ENCODE measurements around the gene ADIPOR1. TPM values are rescaled to one million over a fixed set of nuclear protein-coding genes. Genes with fewer than 3 reads are reported as not detected.
A peak's percentile ranks its signal among the peaks of the same experiment; 100 is the strongest.
"Not testable (repeated sequence)": the region's sequence is repeated elsewhere in the genome, so short reads cannot be mapped to it uniquely, and the experiment has no call there.

Gene ADIPOR1
- total RNA-seq = 54.6 TPM

- peak; percentile 87 for DNase-seq
Observed at GRCh38 chr1:202957733-202958543, at the start of gene ADIPOR1. Gene ADIPOR1, minus strand, starts transcription at chr1:202958312. Its CDS starts 7,242 bp downstream, at chr1:202951070.

DNA sequence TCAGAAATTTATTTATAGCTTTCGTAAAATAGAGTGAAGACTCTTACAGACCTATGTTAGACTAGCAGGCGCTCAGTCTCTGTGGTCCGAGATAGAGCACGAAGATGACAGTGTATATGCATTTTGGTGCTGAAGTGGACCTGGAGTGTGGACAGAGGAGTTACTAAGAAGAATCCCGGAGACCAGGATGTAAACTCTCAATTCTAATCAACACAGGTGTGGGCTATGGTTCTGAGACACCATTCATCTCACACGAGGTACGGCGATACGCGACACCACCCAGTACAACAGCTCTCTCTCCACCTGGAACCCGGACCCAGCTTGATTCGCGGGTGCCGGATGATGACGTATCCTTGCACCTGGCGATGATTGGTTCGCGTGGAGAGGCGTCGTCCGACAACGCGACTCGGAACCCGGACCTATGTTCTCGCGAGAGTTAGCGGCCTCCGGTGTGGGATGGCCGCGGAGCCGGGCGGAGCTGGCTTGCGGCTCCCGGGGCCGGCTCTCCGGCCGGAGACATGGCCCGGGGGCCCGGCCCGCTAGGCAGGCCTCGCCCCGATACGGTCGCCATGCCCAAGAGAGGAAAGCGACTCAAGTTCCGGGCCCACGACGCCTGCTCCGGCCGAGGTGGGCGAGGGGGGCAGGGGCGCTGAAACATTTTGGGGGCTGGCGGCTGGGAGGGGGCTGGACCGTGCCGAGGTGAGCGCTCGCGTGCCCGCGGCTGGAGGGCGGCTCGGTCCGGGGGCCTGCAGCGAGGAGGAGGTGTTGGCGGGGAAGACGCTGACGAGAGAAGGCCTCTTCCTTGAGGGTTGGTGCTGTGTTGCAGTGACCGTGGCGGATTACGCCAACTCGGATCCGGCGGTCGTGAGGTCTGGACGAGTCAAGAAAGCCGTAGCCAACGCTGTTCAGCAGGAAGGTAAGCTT is 49.1 kb upstream of the ADIPOR1 start, which contains the start of gene TMEM183A:
TSS of gene TMEM183A (plus strand) at position 427 of the 924 bp plus-strand sequence. CDS start at position 519, 92 bp downstream.
- peak; percentile 92 for DNase-seq

- not testable (repeated sequence) for DNase-seq
Observed at GRCh38 chr1:203005395-203006142, 47.5 kb upstream of the ADIPOR1 start.

- no peak for DNase-seq
Observed at GRCh38 chr1:203002951-203003350, 44.8 kb upstream of the ADIPOR1 start.

- no peak for DNase-seq
Observed at GRCh38 chr1:203001986-203002385, 43.9 kb upstream of the ADIPOR1 start.

DNA sequence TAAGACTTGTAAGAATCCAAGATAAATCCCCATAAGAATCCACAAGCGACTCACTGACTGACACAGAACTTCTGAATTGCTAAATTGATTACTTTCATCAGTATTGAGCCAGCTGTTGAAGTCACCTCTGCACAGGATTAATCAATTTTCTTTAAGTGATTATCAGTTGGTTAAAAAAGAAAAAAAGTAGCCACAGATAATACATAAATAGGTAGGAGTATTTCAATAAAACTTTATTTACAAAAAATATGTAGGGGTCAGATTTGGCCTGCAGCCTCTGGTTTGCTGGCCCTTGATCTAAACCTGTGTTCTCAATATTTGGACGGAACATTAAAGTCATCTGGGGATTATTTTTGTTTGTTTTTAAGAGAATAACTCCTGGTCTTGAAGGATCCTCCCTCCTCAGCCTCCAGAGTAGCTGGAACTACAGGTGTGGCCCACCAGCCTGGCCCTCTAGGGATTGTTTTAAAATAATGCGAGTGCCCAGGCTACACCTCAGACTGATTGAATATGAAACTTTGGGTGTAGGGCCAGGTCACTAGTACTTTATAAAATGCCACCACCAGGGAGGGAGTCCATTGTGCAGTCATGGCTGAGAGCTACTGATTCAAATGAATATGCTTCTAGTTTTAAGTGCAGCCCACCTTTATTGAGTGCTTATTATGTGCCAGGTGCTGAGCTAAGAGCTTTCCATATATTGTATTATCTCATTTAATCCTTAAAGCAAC is 42.3 kb upstream of the ADIPOR1 start:
- DNase-seq = no peak

DNA sequence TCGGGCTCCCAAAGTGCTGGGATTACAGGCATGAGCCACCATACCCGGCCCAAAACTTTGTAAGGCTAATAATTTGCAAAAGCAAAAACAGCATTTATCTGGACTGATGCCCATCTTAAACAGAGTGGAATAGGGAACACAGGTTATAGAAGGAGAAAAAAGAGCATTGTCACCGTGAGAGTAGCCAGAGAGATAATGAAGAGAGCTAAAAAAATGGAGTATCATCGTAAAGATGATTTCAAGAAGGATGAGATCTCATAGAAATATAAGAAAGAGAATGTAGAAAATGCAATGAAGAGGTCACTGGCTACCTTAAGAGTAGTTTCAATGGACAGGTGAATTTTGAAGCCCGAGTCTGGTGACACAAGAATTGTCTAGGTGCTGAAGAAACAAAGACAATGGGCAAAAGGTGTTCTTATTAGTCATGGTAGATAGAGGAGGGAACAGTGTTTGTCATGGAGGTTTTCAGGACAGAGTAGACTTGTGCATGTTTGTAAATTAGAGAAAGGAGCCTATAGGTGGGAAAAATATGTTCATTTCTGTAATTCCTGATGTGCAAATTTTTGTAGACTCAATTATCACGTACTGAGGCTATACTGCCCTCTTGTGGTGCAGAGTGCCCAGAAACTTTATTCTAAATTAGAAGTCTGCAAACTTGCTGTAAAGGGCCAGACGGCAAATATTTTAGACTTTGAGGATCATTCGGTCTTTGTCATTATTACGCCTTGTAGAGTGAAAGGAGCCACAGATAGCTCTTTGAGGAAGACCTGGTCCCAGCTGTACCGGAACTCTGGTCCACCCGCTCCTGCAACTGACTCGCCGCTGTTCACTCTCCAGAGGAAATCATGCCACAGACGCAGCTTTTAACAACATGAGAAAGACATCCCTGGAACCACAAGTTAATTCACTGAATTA is 41.0 kb upstream of the ADIPOR1 start:
- DNase-seq = no peak

GRCh38 chr1:202994756-202995155 is 36.6 kb upstream of the ADIPOR1 start:
- DNase-seq = no peak

DNA sequence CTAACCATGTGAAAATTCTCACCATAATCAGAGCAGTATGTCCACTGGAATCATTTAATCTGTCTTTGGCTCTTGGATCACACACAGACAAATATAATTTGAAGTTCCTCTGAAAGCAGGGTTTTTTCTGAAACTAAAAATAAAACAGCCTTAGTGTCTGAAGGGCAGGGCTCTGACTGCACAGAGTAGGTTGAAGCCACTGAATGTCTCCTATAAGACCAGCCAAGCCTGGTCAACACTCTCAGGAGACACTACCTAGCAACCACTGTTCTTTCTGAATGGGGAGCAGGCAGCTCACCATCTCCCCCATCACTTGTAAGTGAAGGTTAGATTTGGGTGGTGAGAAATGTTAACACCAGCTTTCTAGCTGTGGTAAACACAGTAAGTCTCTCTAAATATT is 33.0 kb upstream of the ADIPOR1 start:
- no peak for DNase-seq

- no peak for DNase-seq
Observed at GRCh38 chr1:202989879-202990278, 31.8 kb upstream of the ADIPOR1 start.

GRCh38 chr1:202987922-202988583 is 29.9 kb upstream of the ADIPOR1 start:
- DNase-seq = no peak

GRCh38 chr1:202987255-202987654 is 29.1 kb upstream of the ADIPOR1 start:
- DNase-seq = no peak

DNA sequence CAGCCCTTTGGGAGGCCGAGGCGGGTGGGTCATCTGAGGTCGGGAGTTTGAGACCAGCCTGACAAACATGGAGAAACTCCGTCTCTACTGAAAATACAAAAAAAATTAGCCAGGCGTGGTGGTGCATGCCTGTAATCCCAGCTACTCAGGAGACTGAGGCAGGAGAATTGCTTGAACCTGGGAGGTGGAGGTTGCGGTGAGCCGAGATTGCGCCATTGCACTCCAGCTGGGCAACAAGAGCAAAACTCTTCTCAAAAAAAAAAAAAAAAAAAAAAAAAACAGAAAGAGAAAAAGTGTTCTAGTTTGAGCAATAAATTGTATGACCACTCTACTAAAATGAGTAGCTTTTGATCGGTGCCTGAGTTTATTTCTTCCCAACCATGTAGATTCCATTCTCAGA is 28.0 kb upstream of the ADIPOR1 start:
- not testable (repeated sequence) for DNase-seq

GRCh38 chr1:202982715-202983430 is 24.8 kb upstream of the ADIPOR1 start:
- no peak for DNase-seq

- DNase-seq = no peak
Observed at GRCh38 chr1:202981939-202982338, 23.8 kb upstream of the ADIPOR1 start.

DNA sequence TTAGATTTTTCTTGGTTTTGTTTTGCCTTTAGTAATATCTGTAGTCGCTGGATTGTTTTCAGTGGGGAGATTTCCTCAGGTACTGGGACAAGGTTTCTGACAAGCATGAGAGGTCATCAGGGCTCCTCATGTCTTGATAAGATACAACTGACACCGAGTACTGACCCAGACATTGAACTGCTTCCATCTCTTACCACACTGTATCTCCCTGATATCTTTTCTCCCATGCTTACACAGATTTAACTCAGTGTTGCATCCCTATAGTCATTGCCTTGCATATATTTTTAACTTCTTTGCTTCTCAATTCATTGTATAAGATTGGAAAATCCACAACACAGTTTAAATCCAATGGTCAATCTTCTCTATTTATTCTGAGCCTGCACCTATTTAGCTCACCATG is 21.3 kb upstream of the ADIPOR1 start:
- no peak for DNase-seq

DNA sequence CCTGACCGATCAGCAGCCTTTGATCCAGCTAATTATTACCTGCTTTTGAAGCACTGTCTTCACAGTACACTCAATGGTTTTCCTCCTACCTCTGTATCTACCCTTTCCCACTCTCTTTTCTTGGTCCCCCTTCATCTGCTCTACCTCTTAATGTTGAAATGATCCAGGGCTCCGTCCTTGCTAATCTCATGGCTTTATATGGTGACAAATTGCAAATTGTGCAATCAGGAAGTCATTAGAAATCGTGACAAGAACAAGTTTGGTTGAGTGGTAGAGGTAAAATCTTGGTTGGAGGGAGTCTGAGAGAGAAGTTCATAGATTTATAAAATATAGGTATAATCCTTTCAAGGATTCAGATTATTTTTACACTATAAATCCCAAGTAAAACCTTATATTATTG is 18.5 kb upstream of the ADIPOR1 start:
- no peak for DNase-seq

- DNase-seq = no peak
Observed at GRCh38 chr1:202974856-202975255, 16.7 kb upstream of the ADIPOR1 start.

- DNase-seq = no peak
Observed at GRCh38 chr1:202972046-202972445, 13.9 kb upstream of the ADIPOR1 start.

Measured in occipital lobe (tissue), 2 donors.